ENCODE measurements around the gene TES. TPM values are rescaled to one million over a fixed set of nuclear protein-coding genes. Genes with fewer than 3 reads are reported as not detected.

Gene TES
- total and polyA plus RNA-seq, 2 of the 13 experiments (the other 11 are each of a cell fraction or from before 2014, with no cell fraction given): 21.6 to 23.0 TPM

- no peak for TF ChIP-seq SNAPC4 (CRISPR knock-in tag; IDR thresholded peaks at IDR 0.05)
- TF ChIP-seq ZBTB40 (IDR thresholded peaks at IDR 0.05): no peak
- no peak for TF ChIP-seq ZBTB40 (CRISPR knock-in tag; IDR thresholded peaks at IDR 0.05)
- TF ChIP-seq ZBTB37 (CRISPR knock-in tag; IDR thresholded peaks at IDR 0.05): no peak
- no peak for TF ChIP-seq ETV6 (CRISPR knock-in tag; conservative IDR thresholded peaks at IDR 0.05)
- no peak for TF ChIP-seq KLF15 (CRISPR knock-in tag; IDR thresholded peaks at IDR 0.05; ENCODE audit: borderline replicate concordance)
- TF ChIP-seq ZNF24 (IDR thresholded peaks at IDR 0.05): no peak
- no peak for TF ChIP-seq HNF1B (CRISPR knock-in tag; IDR thresholded peaks at IDR 0.05)
- no peak for TF ChIP-seq E2F2 (CRISPR knock-in tag; IDR thresholded peaks at IDR 0.05; ENCODE audit: borderline replicate concordance)
- TF ChIP-seq ZNF737 (CRISPR knock-in tag; IDR thresholded peaks at IDR 0.05; ENCODE audit: borderline replicate concordance): no peak
Observed at GRCh38 chr7:116235380-116235779, 25.0 kb downstream of the TES start (continued).

All from HepG2 (cell line).